GM23248 (cell line): Measurements from ENCODE around the gene SRPK1.

Experiments
- EZH2 ChIP-seq: fragments of 200-600 bp; sonication (generic); IDR thresholded peaks from 2 replicates; pipeline ENCODE4 v1.6.1; 2018; ENCODE audit warnings: antibody characterized with exemption, mild to moderate bottlenecking; ENCODE audit not compliant: insufficient read depth, poor library complexity, severe bottlenecking
- EZH2phosphoT487 ChIP-seq: fragments of 200-600 bp; sonication (generic); IDR thresholded peaks from 2 replicates; pipeline ENCODE4 v1.6.1; 2018; ENCODE audit warnings: antibody characterized with exemption, moderate library complexity, mild to moderate bottlenecking, low read depth; ENCODE audit not compliant: insufficient read depth

DNA sequence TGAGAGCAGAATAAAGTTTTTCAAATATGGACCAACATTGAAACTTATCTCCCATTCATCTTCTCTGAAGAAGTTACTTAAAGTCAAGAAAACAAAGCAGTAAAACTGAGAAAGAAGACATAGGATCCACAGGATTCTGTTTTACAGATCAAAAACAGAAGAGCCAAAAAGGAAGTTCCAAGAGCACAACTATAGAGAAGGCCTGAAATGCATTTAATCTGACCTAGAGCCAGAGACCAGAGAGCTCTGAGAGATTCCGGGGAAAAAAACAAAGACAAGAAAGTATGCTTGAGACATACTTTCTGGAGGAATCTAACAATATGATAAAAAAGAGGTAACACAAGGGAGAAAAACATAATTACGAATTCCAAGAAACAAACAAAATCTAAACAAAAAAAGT, 26.1 kb downstream of the SRPK1 start:
- TF ChIP-seq EZH2phosphoT487, result no peak
- no peak for TF ChIP-seq EZH2
